ENCODE data around the gene DEPDC4. TPM values are rescaled to one million over a fixed set of nuclear protein-coding genes. Genes with fewer than 3 reads are reported as not detected.

DEPDC4 gene
- total RNA-seq, 1 experiment from 2014 or later = 2.0 TPM

GRCh38 chr12:100211698-100212097 lies 55.2 kb downstream of the DEPDC4 start:
- Histone ChIP-seq H3K27me3 (replicated peaks; ENCODE audit: insufficient read depth, low read depth, low read length, poor library complexity) (no peaks in the 10 kb centered on the region), H3K4me3 (ENCODE audit: low read depth, low read length, poor library complexity, severe bottlenecking) (no peak overlapping the region), H3K27ac (ENCODE audit: low read depth, low read length, poor library complexity, severe bottlenecking) (no peak overlapping the region), H3K36me3 (ENCODE audit: insufficient read depth, low read length, poor library complexity, severe bottlenecking) (peaks cover 72% of the 10 kb centered on the region), H3K4me1 (ENCODE audit: insufficient read depth, low read length, poor library complexity, severe bottlenecking) (no peaks in the 10 kb centered on the region), H3K9me3 (ENCODE audit: low read depth, low read length, poor library complexity, severe bottlenecking) (no peaks in the 10 kb centered on the region)
- no peak for DNase-seq (ENCODE audit: low spot score)
- BruUV-seq (replicated peaks) = no TSS peak
- no peak for TF ChIP-seq CTCF (conservative IDR thresholded peaks at IDR 0.05; ENCODE audit: low read depth, low read length)
- intact Hi-C loops (cut with micrococcal nuclease; ENCODE audit: unreplicated experiment) = no loop called here
- POLR2A ChIA-PET (ENCODE audit: low non-redundant PET) = no interaction called here
- CTCF ChIA-PET = no interaction called here

- Histone ChIP-seq H3K4me1 (ENCODE audit: insufficient read depth, low read length, poor library complexity, severe bottlenecking) (no peaks in the 10 kb centered on the region), H3K36me3 (ENCODE audit: insufficient read depth, low read length, poor library complexity, severe bottlenecking) (peaks cover 59% of the 10 kb centered on the region), H3K4me3 (ENCODE audit: low read depth, low read length, poor library complexity, severe bottlenecking) (no peak overlapping the region), H3K9me3 (ENCODE audit: low read depth, low read length, poor library complexity, severe bottlenecking) (no peaks in the 10 kb centered on the region), H3K27me3 (replicated peaks; ENCODE audit: insufficient read depth, low read depth, low read length, poor library complexity) (no peaks in the 10 kb centered on the region), H3K27ac (ENCODE audit: low read depth, low read length, poor library complexity, severe bottlenecking) (no peak overlapping the region)
- no peak for DNase-seq (ENCODE audit: low spot score)
- TF ChIP-seq CTCF (conservative IDR thresholded peaks at IDR 0.05; ENCODE audit: low read depth, low read length) (no peak), EZH2 (IDR thresholded peaks at IDR 0.05; ENCODE audit: borderline replicate concordance, low read depth, low read length, poor library complexity, severe bottlenecking) (no peak)
- intact Hi-C loops (cut with micrococcal nuclease; ENCODE audit: unreplicated experiment) = no loop called here
- POLR2A ChIA-PET (ENCODE audit: low non-redundant PET) = no interaction called here
- BruUV-seq (replicated peaks) = no TSS peak
- CTCF ChIA-PET = interaction anchor here (0.6 kb wide), 1 partner anchor 123 kb away, joined by 7 read pairs; no protein-coding TSS in a partner anchor
These were observed 58.0 kb downstream of the DEPDC4 start for GRCh38 chr12:100208834-100209233.

GRCh38 chr12:100207311-100207710 lies 59.6 kb downstream of the DEPDC4 start:
- Histone ChIP-seq H3K36me3 (ENCODE audit: insufficient read depth, low read length, poor library complexity, severe bottlenecking) (peaks cover 49% of the 10 kb centered on the region), H3K4me1 (ENCODE audit: insufficient read depth, low read length, poor library complexity, severe bottlenecking) (no peaks in the 10 kb centered on the region), H3K9me3 (ENCODE audit: low read depth, low read length, poor library complexity, severe bottlenecking) (no peaks in the 10 kb centered on the region), H3K27me3 (replicated peaks; ENCODE audit: insufficient read depth, low read depth, low read length, poor library complexity) (no peaks in the 10 kb centered on the region), H3K4me3 (ENCODE audit: low read depth, low read length, poor library complexity, severe bottlenecking) (no peak overlapping the region), H3K27ac (ENCODE audit: low read depth, low read length, poor library complexity, severe bottlenecking) (no peak overlapping the region)
- POLR2A ChIA-PET (ENCODE audit: low non-redundant PET) = no interaction called here
- no TSS peak for BruUV-seq (replicated peaks)
- TF ChIP-seq CTCF (conservative IDR thresholded peaks at IDR 0.05; ENCODE audit: low read depth, low read length) = no peak
- TF ChIP-seq EZH2 (IDR thresholded peaks at IDR 0.05; ENCODE audit: borderline replicate concordance, low read depth, low read length, poor library complexity, severe bottlenecking) = no peak
- CTCF ChIA-PET = no interaction called here
- DNase-seq (ENCODE audit: low spot score) = no peak
- intact Hi-C loops (cut with micrococcal nuclease; ENCODE audit: unreplicated experiment) = no loop called here

Data from A673 (cell line).